A204.1 (cell line): ENCODE results near the gene MPL.
A peak's percentile ranks its signal among the peaks of the same experiment; 100 is the strongest.
"Not testable (repeated sequence)": the region's sequence is repeated elsewhere in the genome, so short reads cannot be mapped to it uniquely, and the experiment has no call there.

Experiments used
- FAIRE-seq: peaks from 2 replicates; lab custom pipeline; 2012; peaks lifted over from hg19 to GRCh38; lab: Jason Lieb, UNC

MPL gene

GRCh38 chr1:43357251-43357650 is 19.6 kb downstream of the MPL start:
- no peak for FAIRE-seq

- no peak for FAIRE-seq
Observed at GRCh38 chr1:43358121-43358745, 20.6 kb downstream of the MPL start.

GRCh38 chr1:43358746-43359693 is 21.4 kb downstream of the MPL start, which contains the start of gene CDC20:
CDC20 (plus strand) TSS chr1:43358981; CDS start chr1:43359216, 235 bp downstream.
- peak; percentile 92 for FAIRE-seq

GRCh38 chr1:43359696-43360095 is 22.1 kb downstream of the MPL start:
- no peak for FAIRE-seq

GRCh38 chr1:43360616-43361015 is 23.0 kb downstream of the MPL start:
- FAIRE-seq, result no peak

GRCh38 chr1:43363283-43363934 is 25.8 kb downstream of the MPL start:
- FAIRE-seq, result no peak

- no peak for FAIRE-seq
Observed at GRCh38 chr1:43363935-43364525, 26.4 kb downstream of the MPL start.

- FAIRE-seq, result no peak
Observed at GRCh38 chr1:43365678-43366077, 28.1 kb downstream of the MPL start.

GRCh38 chr1:43366179-43366578 is 28.6 kb downstream of the MPL start:
- FAIRE-seq, result no peak

- FAIRE-seq, result no peak
Observed at GRCh38 chr1:43366601-43367025, 29.0 kb downstream of the MPL start.

GRCh38 chr1:43367026-43367903 is 29.6 kb downstream of the MPL start:
- FAIRE-seq, result no peak

GRCh38 chr1:43367904-43368645 is 30.5 kb downstream of the MPL start, which contains the start of gene ELOVL1:
ELOVL1 (minus strand) TSS chr1:43368011; CDS start chr1:43365609, 2,402 bp downstream.
- no peak for FAIRE-seq

GRCh38 chr1:43368646-43369020 is 31.0 kb downstream of the MPL start:
- no peak for FAIRE-seq

GRCh38 chr1:43369779-43370178 is 32.2 kb downstream of the MPL start:
- FAIRE-seq, result not testable (repeated sequence)

GRCh38 chr1:43370564-43370963 is 32.9 kb downstream of the MPL start:
- FAIRE-seq, result no peak

GRCh38 chr1:43372172-43372571 is 34.6 kb downstream of the MPL start:
- no peak for FAIRE-seq

GRCh38 chr1:43373066-43373940 is 35.7 kb downstream of the MPL start:
- FAIRE-seq, result no peak

GRCh38 chr1:43376723-43377235 is 39.2 kb downstream of the MPL start:
- no peak for FAIRE-seq

- FAIRE-seq, result no peak
Observed at GRCh38 chr1:43377831-43378230, 40.2 kb downstream of the MPL start.
